NK-92 (cell line): ENCODE data around the gene GSTA1.
"Not testable (repeated sequence)": the region's sequence is repeated elsewhere in the genome, so short reads cannot be mapped to it uniquely, and the experiment has no call there.

Source experiments
- DNase-seq: peaks from one replicate; lab custom pipeline; 2025; ENCODE audit not compliant: unreplicated experiment; lab: John Stamatoyannopoulos, UW

Gene GSTA1

GRCh38 chr6:52759085-52759484 lies 44.5 kb downstream of the GSTA1 start:
- no peak for DNase-seq

GRCh38 chr6:52757651-52758338 lies 45.8 kb downstream of the GSTA1 start:
- DNase-seq: not testable (repeated sequence)

GRCh38 chr6:52754443-52754842 lies 49.2 kb downstream of the GSTA1 start:
- DNase-seq: no peak

GRCh38 chr6:52753137-52753536 lies 50.5 kb downstream of the GSTA1 start:
- DNase-seq: not testable (repeated sequence)

GRCh38 chr6:52752310-52752709 lies 51.3 kb downstream of the GSTA1 start:
- no peak for DNase-seq

- no peak for DNase-seq
Measured at GRCh38 chr6:52749556-52750152, 54.0 kb downstream of the GSTA1 start.

- DNase-seq: not testable (repeated sequence)
Measured at GRCh38 chr6:52747301-52747700, 56.3 kb downstream of the GSTA1 start.

GRCh38 chr6:52746213-52746612 lies 57.4 kb downstream of the GSTA1 start:
- DNase-seq: no peak

- no peak for DNase-seq
Measured at GRCh38 chr6:52745764-52746201, 57.8 kb downstream of the GSTA1 start.

- no peak for DNase-seq
Measured at GRCh38 chr6:52741872-52742271, 61.7 kb downstream of the GSTA1 start.
